HEK293 (cell line): ENCODE results near the gene RAB20.

Experiments used
- CTCF ChIA-PET: fragments of 350-600 bp; formaldehyde crosslinking; extraction: SDS; loops from one replicate; lab custom pipeline; 2021; ENCODE audit warnings: antibody characterized with exemption; lab: Yijun Ruan, JAX
- POLR2A ChIA-PET: fragments of 300-600 bp; formaldehyde crosslinking; extraction: SDS; loops from one replicate; lab custom pipeline; 2020; ENCODE audit warnings: antibody characterized with exemption, inconsistent platforms; lab: Yijun Ruan, JAX
- H3K27ac ChIP-seq: fragments of 200-500 bp; sonication (Bioruptor generic); 2 replicates; pipeline ENCODE4 v1.5.1; 2014; ENCODE audit warnings: low read depth, low read length, control low read depth, inconsistent platforms; ENCODE audit errors: extremely low read depth
- H3K36me3 ChIP-seq, 2 experiments: fragments of 200-500 bp in 1 of 2; sonication (Bioruptor generic) in 1 of 2; 1 replicate in 1 of 2; 2 replicates in 1 of 2; pipeline ENCODE4 v1.5.1; 2014 to 2017; ENCODE audit warnings: inconsistent platforms in 2 of 2, low read length in 2 of 2; ENCODE audit not compliant: control insufficient read depth in 2 of 2, insufficient read depth in 1 of 2
- H3K4me1 ChIP-seq: fragments of 200-500 bp; sonication (Bioruptor generic); 2 replicates; pipeline ENCODE4 v1.5.1; 2014; ENCODE audit warnings: mild to moderate bottlenecking, low read length, inconsistent platforms; ENCODE audit not compliant: control insufficient read depth, insufficient read depth
- H3K4me3 ChIP-seq: 2 replicates; pipeline ENCODE4 v1.5.1; 2011; ENCODE audit warnings: low read depth, mild to moderate bottlenecking, control low read depth, low read length, moderate library complexity
- H3K9me3 ChIP-seq: fragments of 200-500 bp; sonication (Bioruptor generic); 2 replicates; pipeline ENCODE4 v1.5.1; 2014; ENCODE audit warnings: low read depth, low read length, inconsistent platforms; ENCODE audit not compliant: control insufficient read depth, insufficient read depth
- BCL11A ChIP-seq: fragments of 450-650 bp; formaldehyde crosslinking; IDR thresholded peaks from 2 replicates; pipeline ENCODE4 v1.5.1; 2016; ENCODE audit warnings: low read depth, missing biosample characterization, missing genetic modification characterization
- OVOL3 ChIP-seq: fragments of 450-650 bp; formaldehyde crosslinking; IDR thresholded peaks from 2 replicates; pipeline ENCODE4 v1.5.1; 2016; ENCODE audit warnings: missing biosample characterization, missing genetic modification characterization
- PRDM1 ChIP-seq: fragments of 450-650 bp; formaldehyde crosslinking; IDR thresholded peaks from 2 replicates; pipeline ENCODE4; 2016; ENCODE audit warnings: missing biosample characterization, missing genetic modification characterization
- TSHZ1 ChIP-seq: fragments of 450-650 bp; formaldehyde crosslinking; IDR thresholded peaks from 2 replicates; pipeline ENCODE4 v1.5.1; 2016; ENCODE audit warnings: missing biosample characterization, missing genetic modification characterization, borderline replicate concordance
- ZBTB49 ChIP-seq: fragments of 450-650 bp; formaldehyde crosslinking; IDR thresholded peaks from 2 replicates; pipeline ENCODE4 v1.5.1; 2016; ENCODE audit warnings: missing biosample characterization, missing genetic modification characterization, low read depth
- ZNF121 ChIP-seq: fragments of 450-650 bp; formaldehyde crosslinking; IDR thresholded peaks from 2 replicates; pipeline ENCODE4 v1.5.1; 2016; ENCODE audit warnings: missing biosample characterization, missing genetic modification characterization
- ZNF133 ChIP-seq: fragments of 450-650 bp; formaldehyde crosslinking; IDR thresholded peaks from 2 replicates; pipeline ENCODE4 v1.5.1; 2016; ENCODE audit warnings: missing biosample characterization, missing genetic modification characterization
- ZNF19 ChIP-seq: fragments of 450-650 bp; formaldehyde crosslinking; IDR thresholded peaks from 2 replicates; pipeline ENCODE4; 2016; ENCODE audit warnings: missing biosample characterization, missing genetic modification characterization, low read depth
- ZNF221 ChIP-seq: fragments of 450-650 bp; formaldehyde crosslinking; IDR thresholded peaks from 2 replicates; pipeline ENCODE4 v1.5.1; 2017; ENCODE audit warnings: missing biosample characterization, missing genetic modification characterization, borderline replicate concordance
- ZNF280C ChIP-seq: fragments of 450-650 bp; formaldehyde crosslinking; IDR thresholded peaks from 2 replicates; pipeline ENCODE4 v1.5.1; 2016; ENCODE audit warnings: missing biosample characterization, missing genetic modification characterization
- ZNF292 ChIP-seq: fragments of 450-650 bp; formaldehyde crosslinking; IDR thresholded peaks from 2 replicates; pipeline ENCODE4 v1.5.1; 2016; ENCODE audit warnings: low read depth, missing biosample characterization, missing genetic modification characterization, borderline replicate concordance
- ZNF48 ChIP-seq: fragments of 450-650 bp; formaldehyde crosslinking; IDR thresholded peaks from 2 replicates; pipeline ENCODE4 v1.5.1; 2016; ENCODE audit warnings: missing biosample characterization, missing genetic modification characterization
- ZNF513 ChIP-seq: fragments of 450-650 bp; IDR thresholded peaks from 2 replicates; pipeline ENCODE4 v1.5.1; 2018; ENCODE audit warnings: missing biosample characterization, missing genetic modification characterization
- ZNF596 ChIP-seq: fragments of 450-650 bp; IDR thresholded peaks from 2 replicates; pipeline ENCODE4 v1.5.0; 2018; ENCODE audit warnings: missing biosample characterization, mild to moderate bottlenecking, missing genetic modification characterization, moderate library complexity
- ZNF629 ChIP-seq: fragments of 450-650 bp; formaldehyde crosslinking; IDR thresholded peaks from 2 replicates; pipeline ENCODE4 v1.5.1; 2017; ENCODE audit warnings: missing biosample characterization, missing genetic modification characterization
- ZNF660 ChIP-seq: fragments of 450-650 bp; IDR thresholded peaks from 2 replicates; pipeline ENCODE4 v1.5.1; 2018; ENCODE audit warnings: missing biosample characterization, mild to moderate bottlenecking, missing genetic modification characterization
- ZNF791 ChIP-seq: fragments of 450-650 bp; formaldehyde crosslinking; IDR thresholded peaks from 2 replicates; pipeline ENCODE4 v1.5.1; 2016; ENCODE audit warnings: missing biosample characterization, missing genetic modification characterization
- ZSCAN5A ChIP-seq: fragments of 450-650 bp; formaldehyde crosslinking; IDR thresholded peaks from 2 replicates; pipeline ENCODE4 v1.5.1; 2016; ENCODE audit warnings: missing biosample characterization, missing genetic modification characterization

Gene RAB20

GRCh38 chr13:110556224-110556606, 5.3 kb downstream of the RAB20 start:
- no peak overlapping the region for H3K27ac ChIP-seq
- CTCF ChIA-PET, result no interaction called here
- POLR2A ChIA-PET, result interaction anchor here (0.6 kb wide), 1 partner anchor 159 kb away, joined by 3 read pairs; no protein-coding TSS in a partner anchor

More at GRCh38 chr13:110556224-110556606, 5.3 kb downstream of the RAB20 start:
- Histone ChIP-seq H3K4me3 (no peak overlapping the region), H3K9me3 (no peaks in the 10 kb centered on the region), H3K36me3 (no peaks in the 10 kb centered on the region), H3K4me1 (0 out of 2 replicates have a peak, but pooled peaks cover 4% of the 10 kb centered on the region)
- TF ChIP-seq PRDM1 (tag by site-specific recombination) (no peak), ZBTB49 (tag by site-specific recombination) (no peak), ZNF513 (tag by site-specific recombination) (no peak), ZNF629 (tag by site-specific recombination) (no peak), ZNF48 (tag by site-specific recombination) (no peak), ZNF19 (tag by site-specific recombination) (no peak), ZNF133 (tag by site-specific recombination) (no peak), BCL11A (tag by site-specific recombination) (no peak), ZNF280C (tag by site-specific recombination) (no peak), ZNF221 (no peak), ZNF660 (no peak), ZNF791 (tag by site-specific recombination) (no peak), ZNF596 (no peak), ZNF121 (tag by site-specific recombination) (no peak), ZSCAN5A (tag by site-specific recombination) (no peak), OVOL3 (tag by site-specific recombination) (no peak), ZNF292 (tag by site-specific recombination) (no peak), TSHZ1 (tag by site-specific recombination) (no peak)
